Activated CD4-positive, alpha-beta T cell treated with anti-CD3 and anti-CD28 coated beads for 4 hours (primary cell): ENCODE results near the gene INCENP.
A peak's percentile ranks its signal among the peaks of the same experiment; 100 is the strongest.

Experiments
- DNase-seq, 2 donors: peaks; one replicate each; pipeline ENCODE4 v3.0.0-alpha.2; 2020

INCENP gene

DNA sequence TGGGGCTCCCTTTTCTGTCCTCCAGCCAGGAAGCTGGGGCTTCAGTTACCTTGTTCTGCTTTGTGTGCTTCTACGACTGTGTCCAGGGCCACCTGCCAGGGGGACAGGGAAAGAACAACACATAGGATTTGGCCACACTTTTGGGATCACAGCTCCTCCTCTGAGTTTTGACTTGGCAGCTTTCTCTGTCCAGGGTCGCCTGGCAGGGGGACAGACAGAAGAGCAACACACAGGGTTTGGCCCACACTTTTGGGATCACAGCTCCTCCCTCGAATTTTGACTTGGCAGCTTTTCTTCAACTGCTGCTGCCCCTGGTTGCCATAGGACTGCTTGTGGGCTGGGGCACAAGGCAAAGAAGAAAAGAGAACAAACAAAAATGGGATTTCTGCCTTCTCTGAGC lies 19.1 kb downstream of the INCENP start:
- DNase-seq = no peak

DNA sequence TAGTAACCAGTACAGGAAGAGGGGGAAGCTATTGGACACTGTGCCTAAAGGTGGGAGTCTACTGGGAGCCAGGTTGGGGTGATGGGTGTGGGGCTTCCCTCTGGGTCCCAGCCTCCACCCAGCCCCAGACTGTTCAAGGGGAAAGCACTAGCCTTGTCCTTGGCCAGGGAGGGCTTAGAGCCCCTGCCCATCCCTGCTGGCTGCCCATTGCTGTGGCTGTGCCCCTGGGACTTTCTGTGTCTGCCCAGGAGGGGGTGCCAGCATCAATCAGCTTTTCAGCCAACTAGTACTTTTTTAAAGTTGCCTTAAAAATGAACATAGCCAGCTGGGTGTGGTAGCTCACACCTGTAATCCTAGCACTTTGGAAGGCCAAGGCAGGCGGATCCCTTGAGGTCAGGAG lies 19.9 kb downstream of the INCENP start:
- no peak for DNase-seq

DNA sequence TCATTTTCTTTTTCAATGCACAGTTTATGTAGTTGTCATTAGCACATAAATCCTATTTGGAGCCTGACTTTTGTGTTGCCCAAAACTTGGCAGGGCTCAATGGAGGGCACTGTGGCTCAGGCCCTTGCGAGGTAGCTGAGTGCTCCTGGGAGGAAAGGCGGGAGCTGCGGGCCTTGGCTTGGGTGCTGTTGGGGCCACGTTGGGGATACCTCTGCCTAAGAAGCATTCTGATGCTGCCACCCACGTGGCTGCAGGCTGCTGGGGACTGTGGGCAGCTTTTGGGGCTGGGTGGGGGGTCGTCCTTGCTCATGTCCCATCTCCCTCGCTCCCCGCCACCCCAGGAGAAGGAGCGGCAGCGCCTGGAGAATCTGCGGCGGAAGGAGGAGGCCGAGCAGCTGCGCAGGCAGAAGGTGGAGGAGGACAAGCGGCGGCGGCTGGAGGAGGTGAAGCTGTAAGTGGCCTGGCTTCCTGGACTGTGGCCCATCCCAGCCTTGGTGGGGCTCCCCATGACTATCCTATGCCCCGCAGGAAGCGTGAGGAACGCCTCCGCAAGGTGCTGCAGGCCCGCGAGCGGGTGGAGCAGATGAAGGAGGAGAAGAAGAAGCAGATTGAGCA lies 20.9 kb downstream of the INCENP start:
- no peak for DNase-seq

DNA sequence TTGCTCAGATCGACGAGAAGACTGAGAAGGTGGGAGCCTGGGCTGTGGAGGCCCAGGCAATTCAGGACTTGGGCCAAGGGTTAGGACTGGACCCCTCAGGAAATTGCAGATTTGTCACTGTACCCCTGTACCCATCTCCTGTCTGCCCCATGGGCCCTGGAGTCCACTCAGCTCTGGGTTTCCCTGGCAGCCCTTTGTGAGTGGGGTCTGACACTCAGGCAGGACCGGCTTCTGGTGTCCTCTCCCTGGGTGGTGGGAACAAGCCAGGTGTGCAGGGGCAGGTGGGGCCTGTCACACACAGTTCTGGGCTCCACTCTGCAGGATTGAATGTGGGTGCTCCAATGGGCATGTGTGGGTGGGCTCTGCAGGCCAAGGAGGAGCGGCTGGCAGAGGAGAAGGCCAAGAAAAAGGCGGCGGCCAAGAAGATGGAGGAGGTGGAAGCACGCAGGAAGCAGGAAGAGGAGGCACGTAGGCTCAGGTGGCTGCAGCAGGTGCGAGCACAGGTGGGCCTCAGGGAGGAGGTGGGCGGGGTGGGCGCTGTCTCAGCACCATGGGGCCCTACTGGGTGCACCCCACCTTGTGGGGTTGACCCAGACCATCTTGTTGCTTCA lies 21.6 kb downstream of the INCENP start:
- DNase-seq = no peak

DNA sequence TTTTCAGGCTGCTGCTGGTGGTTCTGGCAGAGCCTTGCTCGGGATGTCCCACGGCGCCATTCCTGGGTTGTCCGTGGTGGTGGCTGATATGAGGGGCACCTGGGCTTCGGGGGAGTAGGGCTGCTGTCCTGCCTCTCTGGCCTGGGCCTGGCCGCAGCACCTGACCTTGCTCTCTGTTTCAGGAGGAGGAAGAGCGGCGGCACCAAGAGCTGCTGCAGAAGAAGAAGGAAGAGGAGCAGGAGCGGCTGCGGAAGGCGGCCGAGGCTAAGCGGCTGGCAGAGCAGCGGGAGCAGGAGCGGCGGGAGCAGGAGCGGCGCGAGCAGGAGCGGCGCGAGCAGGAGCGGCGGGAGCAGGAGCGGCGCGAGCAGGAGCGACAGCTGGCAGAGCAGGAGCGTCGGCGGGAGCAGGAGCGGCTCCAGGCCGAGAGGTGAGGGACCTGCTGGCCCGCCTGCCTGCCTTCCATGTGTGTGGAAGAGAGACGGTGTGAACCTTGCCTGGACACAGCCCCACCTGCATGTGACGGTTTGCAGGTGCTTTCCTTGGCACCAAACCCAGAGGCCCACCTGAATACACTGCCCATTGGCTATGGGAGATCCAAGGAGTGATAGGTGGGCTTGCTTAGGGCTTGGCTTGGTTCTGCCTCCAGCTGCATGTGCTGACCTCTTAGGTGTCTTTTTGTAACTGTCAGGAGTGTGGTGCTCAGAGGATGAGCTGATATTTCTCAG lies 22.8 kb downstream of the INCENP start:
- no peak for DNase-seq

DNA sequence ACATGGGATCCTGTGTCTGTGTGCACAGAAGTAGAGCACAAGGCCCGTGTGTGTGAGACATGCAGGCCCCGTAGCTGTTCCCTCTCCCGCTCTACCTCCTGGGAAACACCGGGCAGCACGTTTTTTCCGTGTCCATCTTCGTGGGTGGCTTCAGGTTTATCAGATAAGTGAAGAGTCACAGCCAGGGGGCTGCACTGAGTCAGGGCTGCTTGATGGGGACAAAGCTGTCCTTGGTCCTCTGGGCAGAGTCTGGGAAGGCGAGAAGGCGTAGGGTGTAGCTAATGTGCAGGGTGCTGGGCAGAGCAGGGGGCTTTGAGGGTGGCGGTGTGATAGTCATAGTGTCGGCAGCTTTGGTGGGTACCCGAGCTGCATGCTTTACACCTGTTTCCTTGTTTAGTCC lies 23.7 kb downstream of the INCENP start:
- DNase-seq = no peak

DNA sequence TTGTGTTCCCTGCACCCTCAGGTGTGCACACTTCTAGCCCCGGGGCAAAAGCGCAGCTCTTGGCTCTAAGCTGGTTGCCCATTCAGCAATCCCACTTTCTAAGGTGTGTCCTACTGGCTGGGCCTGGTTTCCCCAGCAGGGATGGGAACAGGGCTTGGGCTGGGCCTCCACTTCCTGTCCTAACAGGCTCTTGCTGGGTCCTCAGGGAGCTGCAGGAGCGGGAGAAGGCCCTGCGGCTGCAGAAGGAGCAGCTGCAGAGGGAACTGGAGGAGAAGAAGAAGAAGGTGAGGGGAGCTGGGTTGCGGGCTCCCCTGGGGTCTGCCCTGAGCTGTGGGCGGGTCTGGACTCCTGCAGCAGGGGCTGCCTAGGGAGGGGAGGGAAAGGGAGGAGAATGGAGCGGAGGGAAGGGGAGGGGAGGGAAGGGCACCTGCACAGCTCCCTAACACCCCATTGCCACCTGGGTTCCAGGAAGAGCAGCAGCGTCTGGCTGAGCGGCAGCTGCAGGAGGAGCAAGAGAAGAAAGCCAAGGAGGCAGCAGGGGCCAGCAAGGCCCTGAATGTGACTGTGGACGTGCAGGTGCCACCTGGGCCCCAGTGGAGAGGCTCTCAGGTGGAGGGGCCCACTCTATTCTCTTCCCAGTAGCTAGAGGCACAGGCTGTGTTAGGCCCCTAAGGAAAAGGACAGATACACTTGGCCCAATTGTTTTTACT lies 24.6 kb downstream of the INCENP start:
- no peak for DNase-seq

DNA sequence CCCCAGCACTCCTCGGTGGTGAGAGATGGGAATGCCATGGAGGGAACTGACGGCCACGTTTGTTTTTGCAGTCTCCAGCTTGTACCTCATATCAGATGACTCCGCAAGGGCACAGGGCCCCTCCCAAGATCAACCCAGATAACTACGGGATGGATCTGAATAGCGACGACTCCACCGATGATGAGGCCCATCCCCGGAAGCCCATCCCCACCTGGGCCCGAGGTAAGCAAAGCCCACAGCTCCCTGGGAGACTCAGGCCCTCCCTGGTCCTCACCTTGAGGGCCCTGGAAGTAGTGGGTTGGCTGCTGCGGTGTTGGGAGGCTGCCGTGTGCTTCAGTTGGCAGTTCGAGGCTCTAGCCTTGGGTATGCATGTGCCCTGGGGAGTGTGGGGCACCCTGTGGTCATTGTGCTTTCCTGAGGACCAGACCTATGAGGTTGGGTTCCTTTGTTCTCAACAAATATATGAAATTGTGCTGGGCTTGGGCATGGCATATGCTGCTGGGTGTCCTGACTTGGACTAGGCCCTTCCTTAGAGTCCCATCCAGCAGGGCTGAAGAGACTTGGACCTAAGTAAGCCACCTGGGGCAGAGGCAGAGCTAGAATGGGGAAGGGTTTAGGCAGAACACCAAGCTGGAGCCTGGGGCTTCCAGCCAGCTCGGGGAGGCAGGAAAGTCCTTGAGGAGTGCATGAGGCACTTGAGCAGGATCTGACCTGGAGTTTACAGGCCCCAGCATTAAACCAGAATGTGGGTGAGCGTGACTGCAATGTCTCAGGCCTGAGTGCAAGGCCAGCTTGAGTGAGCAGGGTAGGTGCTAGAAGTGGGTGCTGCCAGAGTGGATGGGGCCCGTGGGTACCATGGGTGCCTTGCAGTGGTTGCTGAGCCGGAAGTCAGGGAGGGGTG lies 26.4 kb downstream of the INCENP start:
- DNase-seq = no peak

DNA sequence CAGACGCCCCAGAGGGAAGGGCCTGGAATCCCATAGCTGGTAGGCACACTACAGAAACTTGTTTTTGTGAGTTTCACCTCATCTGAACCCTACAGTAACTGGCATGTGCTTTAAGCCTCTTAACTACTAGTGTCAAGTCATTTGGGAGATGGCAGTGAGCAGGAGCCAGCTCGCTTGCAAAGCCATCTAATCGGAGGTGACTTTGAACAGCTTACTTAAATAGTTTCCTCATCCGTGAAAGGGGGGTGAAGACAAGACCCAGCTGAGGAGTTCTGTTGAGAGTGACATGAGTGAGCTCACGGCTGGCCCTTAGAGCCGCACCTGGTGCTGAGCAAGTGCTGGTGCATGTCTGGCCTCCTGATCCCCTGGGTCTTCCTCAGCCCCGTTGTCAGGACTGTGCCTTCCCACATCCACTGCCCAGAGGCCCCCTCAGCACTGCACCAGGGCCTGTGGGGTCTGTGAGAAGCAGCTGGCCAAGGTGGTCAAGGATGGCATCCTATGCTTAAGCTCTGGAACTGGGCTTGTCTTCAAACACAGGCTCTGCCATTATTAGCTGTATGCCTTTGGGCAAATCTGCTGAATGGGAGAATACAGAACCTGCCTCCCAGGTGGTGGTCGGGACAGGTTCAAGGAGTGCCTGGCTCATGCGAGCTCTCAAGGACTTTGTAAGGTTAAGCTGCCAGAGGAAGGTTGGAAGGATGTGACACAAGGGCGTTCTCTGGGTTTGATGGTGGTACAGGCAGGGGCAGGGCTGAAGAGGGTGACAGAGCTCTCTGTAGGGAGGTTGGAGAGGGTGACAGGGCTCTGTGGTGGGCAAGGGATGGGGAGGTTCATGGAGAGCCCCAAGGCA lies 27.3 kb downstream of the INCENP start:
- DNase-seq = no peak

DNA sequence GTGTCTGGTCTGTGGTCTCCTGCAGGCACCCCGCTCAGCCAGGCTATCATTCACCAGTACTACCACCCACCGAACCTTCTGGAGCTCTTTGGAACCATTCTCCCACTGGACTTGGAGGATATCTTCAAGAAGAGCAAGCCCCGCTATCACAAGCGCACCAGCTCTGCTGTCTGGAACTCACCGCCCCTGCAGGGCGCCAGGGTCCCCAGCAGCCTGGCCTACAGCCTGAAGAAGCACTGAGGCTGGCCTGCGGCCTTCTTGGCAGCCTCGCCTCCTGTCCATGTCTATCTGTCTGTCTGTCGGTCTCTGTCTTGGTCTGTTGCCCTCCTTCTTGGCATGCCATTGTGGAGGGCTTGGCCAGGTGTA lies 27.9 kb downstream of the INCENP start:
- DNase-seq = no peak

DNA sequence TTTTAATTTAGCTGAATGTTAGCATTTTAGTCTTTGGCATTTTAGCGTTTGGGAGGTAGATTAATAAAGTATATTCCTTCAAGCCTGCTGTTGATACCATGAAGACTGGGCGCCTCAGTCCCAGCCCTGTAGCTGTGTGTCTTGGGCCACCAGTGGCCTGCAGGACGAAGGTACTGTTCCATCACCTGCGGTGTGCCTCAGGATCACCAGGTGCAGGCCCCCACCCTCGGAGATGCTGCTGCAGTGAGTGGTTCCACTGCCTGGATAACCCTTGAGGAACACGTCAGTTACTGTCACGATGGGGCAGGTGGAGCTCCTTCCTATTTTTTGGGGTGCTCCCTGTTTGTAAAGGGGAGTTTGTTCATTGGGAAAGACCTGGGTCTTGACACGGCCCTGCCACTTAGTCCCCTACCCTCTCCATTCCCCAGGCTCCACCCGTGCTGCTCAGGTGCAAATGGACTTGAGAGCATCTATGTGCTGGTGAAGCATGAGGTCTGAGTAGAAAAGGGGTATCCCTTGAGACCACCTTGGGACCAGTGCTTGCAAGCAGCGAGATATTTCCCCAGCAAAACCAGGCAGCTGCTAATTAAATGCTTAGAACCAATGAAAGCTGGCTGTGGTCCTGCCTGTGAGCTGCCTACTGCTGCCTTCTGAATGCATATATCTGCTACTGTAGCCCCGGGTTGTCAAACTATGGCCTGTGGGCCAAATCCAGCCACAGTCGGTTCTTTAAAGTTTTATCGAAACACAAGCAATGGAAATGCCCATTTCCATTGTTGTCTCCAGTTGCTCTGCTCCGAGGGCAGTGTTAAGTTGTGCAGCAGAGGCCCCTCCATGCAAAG lies 28.7 kb downstream of the INCENP start:
- no peak for DNase-seq

DNA sequence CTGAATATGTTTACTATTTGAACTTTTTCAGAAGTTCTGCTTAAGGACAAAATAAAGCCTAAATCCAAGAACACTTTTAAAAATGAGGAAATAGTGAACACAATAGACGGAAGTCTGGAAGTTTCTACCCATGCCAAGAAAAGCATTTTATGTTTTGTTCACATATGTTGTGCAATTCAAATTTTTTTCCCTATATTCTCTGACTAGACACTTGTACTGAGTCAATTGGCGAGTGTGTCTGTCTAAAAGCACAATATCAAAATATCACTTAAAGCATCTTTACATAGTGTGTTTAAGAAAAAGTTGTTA lies 29.2 kb downstream of the INCENP start:
- DNase-seq = no peak

DNA sequence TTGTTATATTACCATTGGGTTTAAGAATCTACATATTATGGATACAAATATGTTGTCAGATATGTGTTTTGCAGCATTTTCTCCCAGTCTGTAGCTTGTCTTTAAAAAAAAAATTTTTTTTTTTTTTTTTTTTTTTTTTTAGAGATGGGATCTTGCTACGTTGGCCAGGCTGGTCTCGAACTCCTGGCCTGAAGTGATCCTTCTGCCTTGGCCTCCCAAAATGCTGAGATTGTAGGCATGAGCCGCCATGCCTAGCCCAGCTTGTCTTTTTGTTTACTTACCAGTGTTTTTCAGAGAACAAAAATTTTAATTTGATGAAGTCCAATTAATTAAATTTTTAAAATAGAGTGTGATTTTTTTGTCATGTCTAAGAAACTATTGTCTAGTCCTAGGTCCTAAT lies 29.8 kb downstream of the INCENP start:
- no peak for DNase-seq

DNA sequence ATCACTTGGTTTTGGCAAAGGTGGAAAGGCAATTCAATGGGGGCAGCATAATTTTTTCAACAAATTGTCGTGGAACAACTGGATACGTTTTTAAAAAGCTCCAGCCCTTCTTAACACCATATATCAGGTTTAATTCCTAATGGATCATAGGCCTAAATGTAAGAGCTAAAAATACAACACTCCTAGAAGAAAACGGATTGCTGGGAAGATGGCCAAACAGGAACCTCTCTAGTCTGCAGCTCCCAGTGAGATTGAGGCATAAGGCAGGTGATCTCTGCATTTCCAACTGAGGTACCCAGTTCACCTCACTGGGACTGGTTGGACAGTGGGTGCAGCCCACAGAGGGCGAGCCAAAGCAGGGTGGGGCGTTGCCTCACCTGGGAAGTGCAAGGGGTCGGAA lies 33.8 kb downstream of the INCENP start:
- no peak for DNase-seq

DNA sequence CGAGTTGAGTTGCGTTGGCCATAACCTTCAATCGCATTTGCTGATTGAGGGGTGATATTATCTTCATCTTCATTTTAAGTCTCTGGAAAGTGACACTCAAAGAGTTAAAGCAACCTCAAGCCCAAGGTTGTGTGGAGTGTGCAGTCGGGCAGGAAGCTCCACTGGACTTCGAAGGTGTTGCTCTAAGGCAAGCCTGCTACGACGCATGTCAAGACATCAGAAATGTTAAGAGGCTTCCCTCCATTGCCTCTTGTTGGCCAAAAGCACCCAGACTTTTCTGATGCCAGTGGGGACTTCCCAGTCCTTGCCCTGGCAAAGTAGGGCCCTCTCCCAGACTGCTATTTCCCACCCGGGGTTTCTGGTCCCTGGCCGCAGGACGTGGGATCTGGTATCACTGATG lies 42.6 kb downstream of the INCENP start:
- DNase-seq = no peak

DNA sequence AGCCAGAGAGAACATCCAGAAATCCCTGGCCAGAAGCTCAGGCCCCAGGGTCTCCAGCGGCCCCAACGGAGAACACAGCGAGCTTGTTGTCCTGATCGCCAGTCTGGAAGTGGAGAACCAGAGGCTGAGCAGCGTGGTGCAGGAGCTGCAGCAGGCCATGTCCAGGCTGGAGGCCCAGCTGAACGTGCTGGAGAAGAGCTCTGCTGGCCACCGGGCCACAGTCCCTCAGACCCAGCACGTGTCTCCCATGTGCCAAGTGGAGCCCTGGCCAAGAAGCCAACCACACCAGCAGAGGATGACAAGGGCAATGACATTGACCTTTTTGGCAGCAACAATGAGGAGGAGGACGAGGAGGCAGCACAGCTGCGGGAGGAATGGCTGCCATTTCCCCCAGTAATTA lies 45.6 kb downstream of the INCENP start:
- DNase-seq = no peak

DNA sequence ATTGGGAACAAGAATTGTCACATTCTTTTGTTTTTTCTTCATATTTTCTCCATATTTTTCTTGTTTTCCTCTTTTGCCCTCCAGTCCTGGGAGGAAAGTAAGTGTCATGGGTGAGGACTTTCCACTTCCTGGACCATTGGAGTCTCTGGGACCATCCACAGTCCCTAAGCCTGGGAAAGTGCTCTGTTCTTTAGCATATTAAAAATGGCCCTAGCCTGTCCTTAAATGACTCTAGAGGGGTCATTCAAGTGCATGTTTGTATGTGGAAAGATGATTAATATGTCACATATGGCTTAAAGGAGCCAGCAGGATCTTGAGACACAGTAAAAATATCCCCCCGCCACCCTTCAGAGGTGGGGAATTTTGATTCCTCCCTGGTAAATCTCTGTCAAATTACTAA lies 46.1 kb downstream of the INCENP start:
- DNase-seq = no peak

DNA sequence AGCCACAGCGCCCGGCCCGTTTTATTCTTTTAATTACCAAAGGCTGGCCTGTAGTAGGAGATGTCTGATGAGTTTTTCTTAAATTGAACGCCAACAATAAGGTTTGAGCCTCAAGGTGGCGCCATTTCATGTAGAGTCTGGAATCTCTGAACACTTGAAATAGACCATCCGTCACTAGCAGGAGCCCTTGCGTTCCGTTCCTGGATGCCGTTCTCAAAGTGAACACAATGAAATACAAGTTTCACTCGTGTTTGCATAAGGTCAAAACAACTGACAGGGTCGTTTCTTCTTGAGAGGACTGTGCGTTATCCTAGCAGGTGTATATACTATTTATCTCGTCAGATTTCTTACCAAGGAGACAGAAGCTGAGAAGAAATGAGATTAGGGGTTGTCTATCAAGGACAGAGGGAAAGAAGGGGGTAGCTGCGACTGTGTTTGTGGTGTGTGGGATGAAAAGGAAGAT lies 47.5 kb downstream of the INCENP start:
- peak; percentile 65 to 77 for DNase-seq

DNA sequence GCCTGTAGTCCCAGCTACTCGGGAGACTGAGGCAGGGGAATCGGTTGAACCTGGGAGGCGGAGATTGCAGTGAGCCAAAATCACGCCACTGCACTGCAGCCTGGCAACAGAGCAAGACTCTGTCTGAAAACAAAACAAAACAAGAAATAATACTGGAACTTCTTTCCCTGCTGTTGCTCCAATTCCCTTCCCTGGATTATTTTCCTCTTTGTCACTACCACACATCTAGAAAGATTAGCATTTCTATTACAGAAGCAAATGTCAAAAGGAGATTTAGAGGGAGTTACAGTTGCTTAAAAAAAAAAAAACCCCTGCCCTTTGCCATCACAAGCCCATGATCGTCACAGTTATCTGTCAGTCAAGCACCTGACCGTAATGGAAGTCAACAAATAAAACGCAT lies 48.5 kb downstream of the INCENP start:
- no peak for DNase-seq

DNA sequence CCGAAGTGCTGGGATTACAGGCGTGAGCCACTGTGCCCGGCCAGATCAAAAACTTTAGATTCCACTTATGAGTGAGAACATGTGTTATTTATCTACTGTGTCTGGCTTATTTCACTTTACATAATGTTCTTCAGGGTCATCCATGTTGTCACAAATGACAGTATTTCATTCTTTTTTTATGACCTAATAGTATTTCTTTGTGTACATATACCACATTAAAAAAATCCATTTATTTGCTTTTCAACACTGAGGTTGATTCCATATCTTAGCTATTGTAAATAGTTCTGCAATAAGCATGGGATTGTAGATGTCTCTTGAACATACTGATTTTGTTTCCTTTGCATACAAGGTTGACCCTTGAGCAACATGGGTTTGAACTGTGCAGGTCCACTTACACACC lies 53.0 kb downstream of the INCENP start:
- DNase-seq = no peak

DNA sequence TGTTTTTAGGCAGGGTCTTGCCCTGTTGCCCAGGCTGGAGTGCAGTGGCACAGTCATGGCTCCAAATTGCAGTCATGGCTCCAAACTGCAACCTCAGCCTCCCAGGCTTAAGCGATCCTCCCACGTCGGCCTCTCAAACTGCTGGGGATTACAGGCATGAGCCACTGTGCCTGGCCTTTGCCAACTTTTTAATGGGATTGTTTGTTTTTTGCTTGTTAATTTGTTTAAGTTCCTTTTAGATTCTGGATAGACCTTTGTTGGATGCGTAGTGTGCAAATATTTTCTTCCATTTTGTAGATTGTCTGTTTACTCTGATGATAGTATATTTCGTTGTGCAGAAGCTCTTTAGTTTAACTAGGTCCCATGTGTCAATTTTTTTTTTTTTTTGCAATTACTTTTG lies 56.2 kb downstream of the INCENP start:
- DNase-seq = no peak
